DMS153 treated with DMSO at 0.1 percent for 48 hours (cell line): ENCODE results near the gene PKD1L1.
A peak's percentile ranks its signal among the peaks of the same experiment; 100 is the strongest.

Experiments used
- DNase-seq: peaks from one replicate; lab custom pipeline; 2025; ENCODE audit not compliant: unreplicated experiment; lab: John Stamatoyannopoulos, UW

The PKD1L1 gene

GRCh38 chr7:47827351-47827756 is 120.9 kb downstream of the PKD1L1 start:
- DNase-seq = no peak

- no peak for DNase-seq
These were observed 121.5 kb downstream of the PKD1L1 start for GRCh38 chr7:47826754-47827153.

- no peak for DNase-seq
These were observed 128.7 kb downstream of the PKD1L1 start for GRCh38 chr7:47819607-47819920.

- DNase-seq = peak; percentile 59
These were observed 129.3 kb downstream of the PKD1L1 start for GRCh38 chr7:47818796-47819606.

- no peak for DNase-seq
These were observed 130.3 kb downstream of the PKD1L1 start for GRCh38 chr7:47817917-47818316.

GRCh38 chr7:47816647-47817046 is 131.6 kb downstream of the PKD1L1 start:
- no peak for DNase-seq

- no peak for DNase-seq
These were observed 132.4 kb downstream of the PKD1L1 start for GRCh38 chr7:47815867-47816266.

GRCh38 chr7:47814905-47815613 is 133.2 kb downstream of the PKD1L1 start:
- no peak for DNase-seq

- DNase-seq = no peak
These were observed 134.5 kb downstream of the PKD1L1 start for GRCh38 chr7:47813620-47814260.

GRCh38 chr7:47812429-47813136 is 135.7 kb downstream of the PKD1L1 start:
- DNase-seq = no peak

- DNase-seq = no peak
These were observed 136.5 kb downstream of the PKD1L1 start for GRCh38 chr7:47811632-47812380.

- no peak for DNase-seq
These were observed 138.9 kb downstream of the PKD1L1 start for GRCh38 chr7:47809387-47809786.

GRCh38 chr7:47808321-47808720 is 139.9 kb downstream of the PKD1L1 start:
- no peak for DNase-seq

- DNase-seq = no peak
These were observed 140.5 kb downstream of the PKD1L1 start for GRCh38 chr7:47807756-47808155.

GRCh38 chr7:47807126-47807525 is 141.1 kb downstream of the PKD1L1 start:
- no peak for DNase-seq

GRCh38 chr7:47806701-47807103 is 141.6 kb downstream of the PKD1L1 start:
- DNase-seq = no peak

- no peak for DNase-seq
These were observed 143.3 kb downstream of the PKD1L1 start for GRCh38 chr7:47804767-47805545.

- DNase-seq = peak; percentile 59
These were observed 144.4 kb downstream of the PKD1L1 start for GRCh38 chr7:47803846-47804245.

- DNase-seq = no peak
These were observed 145.2 kb downstream of the PKD1L1 start for GRCh38 chr7:47803025-47803424.

GRCh38 chr7:47801423-47801822 is 146.8 kb downstream of the PKD1L1 start:
- no peak for DNase-seq
